ENCODE measurements around the gene MAN1C1.

DNA sequence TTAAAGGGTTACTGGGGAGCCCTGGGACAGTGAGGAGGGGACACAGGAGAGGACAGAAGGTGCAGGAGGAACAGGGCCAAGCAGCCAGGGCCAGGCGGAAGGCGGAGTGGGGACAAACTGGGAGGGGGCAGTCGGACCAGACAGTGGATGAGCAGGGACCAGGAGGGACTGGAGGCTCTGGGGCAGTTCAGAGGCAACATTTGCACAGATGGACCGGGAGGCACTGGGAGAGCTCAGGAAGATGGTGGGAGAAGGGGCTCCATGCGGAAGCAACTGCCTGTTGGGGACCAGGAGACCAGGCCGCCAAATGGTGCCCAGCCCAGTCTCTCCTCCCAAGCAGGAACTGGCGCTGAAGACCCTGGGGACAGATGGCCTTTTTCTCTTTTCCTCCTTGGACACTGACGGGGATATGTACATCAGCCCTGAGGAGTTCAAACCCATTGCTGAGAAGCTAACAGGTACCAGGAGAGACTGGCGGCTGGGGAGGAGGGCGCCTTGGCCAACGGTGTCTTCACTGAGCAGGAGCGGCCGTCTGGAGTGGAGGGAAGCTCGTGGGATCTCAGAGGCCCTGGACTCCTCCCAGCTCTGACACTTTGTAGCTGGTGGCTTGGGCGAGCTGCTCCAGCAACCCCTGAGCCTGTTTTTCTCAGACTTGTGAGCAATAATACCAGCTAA lies 184.2 kb downstream of the MAN1C1 start:
- TF ChIP-seq, protein P1, sequence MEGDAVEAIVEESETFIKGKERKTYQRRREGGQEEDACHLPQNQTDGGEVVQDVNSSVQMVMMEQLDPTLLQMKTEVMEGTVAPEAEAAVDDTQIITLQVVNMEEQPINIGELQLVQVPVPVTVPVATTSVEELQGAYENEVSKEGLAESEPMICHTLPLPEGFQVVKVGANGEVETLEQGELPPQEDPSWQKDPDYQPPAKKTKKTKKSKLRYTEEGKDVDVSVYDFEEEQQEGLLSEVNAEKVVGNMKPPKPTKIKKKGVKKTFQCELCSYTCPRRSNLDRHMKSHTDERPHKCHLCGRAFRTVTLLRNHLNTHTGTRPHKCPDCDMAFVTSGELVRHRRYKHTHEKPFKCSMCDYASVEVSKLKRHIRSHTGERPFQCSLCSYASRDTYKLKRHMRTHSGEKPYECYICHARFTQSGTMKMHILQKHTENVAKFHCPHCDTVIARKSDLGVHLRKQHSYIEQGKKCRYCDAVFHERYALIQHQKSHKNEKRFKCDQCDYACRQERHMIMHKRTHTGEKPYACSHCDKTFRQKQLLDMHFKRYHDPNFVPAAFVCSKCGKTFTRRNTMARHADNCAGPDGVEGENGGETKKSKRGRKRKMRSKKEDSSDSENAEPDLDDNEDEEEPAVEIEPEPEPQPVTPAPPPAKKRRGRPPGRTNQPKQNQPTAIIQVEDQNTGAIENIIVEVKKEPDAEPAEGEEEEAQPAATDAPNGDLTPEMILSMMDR (IDR thresholded peaks at IDR 0.05), result no peak
- TF ChIP-seq POLR2A (IDR thresholded peaks at IDR 0.05) (no peak), EP300 (IDR thresholded peaks at IDR 0.05) (no peak), POLR2AphosphoS5 (IDR thresholded peaks at IDR 0.05) (no peak)
